ENCODE measurements around the gene CDK5RAP2.

The CDK5RAP2 gene

DNA sequence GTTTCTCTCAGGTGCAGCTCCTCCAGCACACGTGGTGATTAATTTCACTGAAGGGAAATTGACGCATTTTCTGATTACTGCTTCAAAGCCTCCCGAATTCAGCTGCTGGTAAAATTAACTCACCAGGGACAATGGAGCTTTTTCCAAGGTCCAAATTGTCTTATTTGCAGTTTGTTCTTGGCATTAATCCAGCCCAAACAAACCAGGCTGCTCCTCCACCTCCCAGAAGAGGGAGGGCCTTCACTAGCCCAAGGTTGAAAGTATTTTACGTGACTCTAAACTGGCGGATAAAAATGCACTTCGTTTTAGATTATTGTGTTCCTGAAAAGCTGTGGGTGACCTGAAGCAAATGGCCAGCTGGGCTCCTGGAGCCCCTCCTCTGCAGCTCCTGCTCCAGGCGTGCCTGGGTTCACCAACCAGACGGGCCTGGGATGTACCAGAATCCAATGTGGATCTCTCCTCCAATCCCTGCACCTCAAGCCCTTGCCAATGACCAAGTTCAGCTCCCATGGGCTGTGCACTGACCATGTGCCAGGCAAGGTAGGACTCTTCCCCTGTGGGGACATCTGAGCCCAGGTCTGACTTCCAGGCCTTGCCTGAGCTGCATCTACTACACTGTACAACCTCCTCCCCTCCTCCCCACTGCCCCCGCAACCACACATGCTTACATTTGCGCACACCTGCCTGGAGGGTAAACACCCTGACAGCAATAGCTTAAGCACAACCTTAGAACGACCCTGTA, 193.4 kb downstream of the CDK5RAP2 start:
- H3K9me3 Mint-ChIP-seq: no peaks in the 10 kb centered on the region
- peak overlapping the region; percentile 42 to 75 (median 71) for H3K27ac Mint-ChIP-seq
- no peaks in the 10 kb centered on the region for H3K27me3 Mint-ChIP-seq (ENCODE audit: low read depth)
- TF ChIP-seq, protein P1, sequence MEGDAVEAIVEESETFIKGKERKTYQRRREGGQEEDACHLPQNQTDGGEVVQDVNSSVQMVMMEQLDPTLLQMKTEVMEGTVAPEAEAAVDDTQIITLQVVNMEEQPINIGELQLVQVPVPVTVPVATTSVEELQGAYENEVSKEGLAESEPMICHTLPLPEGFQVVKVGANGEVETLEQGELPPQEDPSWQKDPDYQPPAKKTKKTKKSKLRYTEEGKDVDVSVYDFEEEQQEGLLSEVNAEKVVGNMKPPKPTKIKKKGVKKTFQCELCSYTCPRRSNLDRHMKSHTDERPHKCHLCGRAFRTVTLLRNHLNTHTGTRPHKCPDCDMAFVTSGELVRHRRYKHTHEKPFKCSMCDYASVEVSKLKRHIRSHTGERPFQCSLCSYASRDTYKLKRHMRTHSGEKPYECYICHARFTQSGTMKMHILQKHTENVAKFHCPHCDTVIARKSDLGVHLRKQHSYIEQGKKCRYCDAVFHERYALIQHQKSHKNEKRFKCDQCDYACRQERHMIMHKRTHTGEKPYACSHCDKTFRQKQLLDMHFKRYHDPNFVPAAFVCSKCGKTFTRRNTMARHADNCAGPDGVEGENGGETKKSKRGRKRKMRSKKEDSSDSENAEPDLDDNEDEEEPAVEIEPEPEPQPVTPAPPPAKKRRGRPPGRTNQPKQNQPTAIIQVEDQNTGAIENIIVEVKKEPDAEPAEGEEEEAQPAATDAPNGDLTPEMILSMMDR (IDR thresholded peaks at IDR 0.05; ENCODE audit: unreplicated experiment in 3 of 3): no peak
- H3K36me3 Mint-ChIP-seq (ENCODE audit: low read depth): peaks cover 20% of the 10 kb centered on the region
- H3K4me1 Mint-ChIP-seq: peaks cover 21% of the 10 kb centered on the region
- H3K4me3 Mint-ChIP-seq: peak overlapping the region in 1 of 3 experiments; percentile 3

DNA sequence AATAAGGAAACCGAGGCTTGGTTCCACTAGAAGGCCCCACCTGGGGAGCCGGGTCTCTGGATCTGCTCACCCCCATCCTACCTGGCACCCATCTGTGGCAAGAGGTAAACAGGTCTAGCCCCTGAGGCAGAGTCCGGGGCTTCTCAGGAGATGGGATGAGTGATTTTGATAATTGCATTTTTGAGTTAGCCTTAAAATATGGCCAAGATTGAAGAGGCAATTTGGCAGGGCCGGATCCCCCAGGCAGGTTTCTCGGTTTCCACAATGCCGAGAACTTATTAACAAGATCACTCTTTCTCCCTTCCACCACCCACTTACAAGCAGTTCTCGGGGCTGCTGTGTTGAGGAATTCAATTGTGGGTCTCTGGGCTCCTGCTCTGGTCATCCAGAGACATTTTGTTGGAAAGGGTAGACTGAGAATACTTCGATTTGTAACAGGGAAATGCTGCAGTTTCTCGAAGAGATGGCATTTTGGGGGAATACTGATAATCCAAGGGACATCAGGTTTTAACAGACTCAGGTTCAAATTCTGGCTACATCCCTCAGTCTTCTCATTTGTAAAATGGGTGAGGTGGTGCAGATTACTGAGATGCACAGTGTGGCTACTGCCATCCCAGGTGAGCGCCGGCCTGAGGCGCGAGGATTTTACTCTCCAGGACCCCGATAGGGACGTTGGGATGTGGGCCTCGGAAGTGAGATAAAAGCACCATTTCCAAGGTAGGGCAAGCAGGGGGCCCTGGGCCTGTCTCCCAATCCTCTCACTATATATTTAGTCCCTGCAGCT, 194.2 kb downstream of the CDK5RAP2 start:
- Mint-ChIP-seq H3K4me3 (no peak overlapping the region), H3K36me3 (ENCODE audit: low read depth) (peaks cover 22% of the 10 kb centered on the region), H3K9me3 (no peaks in the 10 kb centered on the region), H3K4me1 (peaks cover 21% of the 10 kb centered on the region), H3K27ac (peak overlapping the region in 2 of 3 experiments; percentile 71 to 75), H3K27me3 (ENCODE audit: low read depth) (no peaks in the 10 kb centered on the region)
- TF ChIP-seq, protein P1 (IDR thresholded peaks at IDR 0.05; ENCODE audit: unreplicated experiment in 3 of 3): no peak

DNA sequence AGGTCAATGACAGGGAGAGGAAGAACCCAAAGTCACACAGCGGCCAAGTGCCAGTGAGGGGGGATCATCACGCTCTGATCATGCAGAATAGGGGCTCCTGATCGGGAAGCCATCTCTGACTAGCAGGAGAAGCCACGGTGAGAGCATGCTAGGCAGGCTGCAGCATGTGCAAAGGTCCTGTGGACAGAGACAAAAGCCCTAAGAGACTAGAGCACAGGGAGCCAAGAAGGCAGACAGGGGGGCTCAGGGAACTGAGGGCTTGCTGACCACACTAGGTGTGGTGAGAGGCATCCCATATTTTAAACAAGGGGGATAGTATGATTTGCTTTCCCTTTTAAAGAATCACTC, 195.1 kb downstream of the CDK5RAP2 start:
- peak overlapping the region in 2 of 3 experiments; percentile 21 to 47 for H3K27ac Mint-ChIP-seq
- H3K4me3 Mint-ChIP-seq: no peak overlapping the region

DNA sequence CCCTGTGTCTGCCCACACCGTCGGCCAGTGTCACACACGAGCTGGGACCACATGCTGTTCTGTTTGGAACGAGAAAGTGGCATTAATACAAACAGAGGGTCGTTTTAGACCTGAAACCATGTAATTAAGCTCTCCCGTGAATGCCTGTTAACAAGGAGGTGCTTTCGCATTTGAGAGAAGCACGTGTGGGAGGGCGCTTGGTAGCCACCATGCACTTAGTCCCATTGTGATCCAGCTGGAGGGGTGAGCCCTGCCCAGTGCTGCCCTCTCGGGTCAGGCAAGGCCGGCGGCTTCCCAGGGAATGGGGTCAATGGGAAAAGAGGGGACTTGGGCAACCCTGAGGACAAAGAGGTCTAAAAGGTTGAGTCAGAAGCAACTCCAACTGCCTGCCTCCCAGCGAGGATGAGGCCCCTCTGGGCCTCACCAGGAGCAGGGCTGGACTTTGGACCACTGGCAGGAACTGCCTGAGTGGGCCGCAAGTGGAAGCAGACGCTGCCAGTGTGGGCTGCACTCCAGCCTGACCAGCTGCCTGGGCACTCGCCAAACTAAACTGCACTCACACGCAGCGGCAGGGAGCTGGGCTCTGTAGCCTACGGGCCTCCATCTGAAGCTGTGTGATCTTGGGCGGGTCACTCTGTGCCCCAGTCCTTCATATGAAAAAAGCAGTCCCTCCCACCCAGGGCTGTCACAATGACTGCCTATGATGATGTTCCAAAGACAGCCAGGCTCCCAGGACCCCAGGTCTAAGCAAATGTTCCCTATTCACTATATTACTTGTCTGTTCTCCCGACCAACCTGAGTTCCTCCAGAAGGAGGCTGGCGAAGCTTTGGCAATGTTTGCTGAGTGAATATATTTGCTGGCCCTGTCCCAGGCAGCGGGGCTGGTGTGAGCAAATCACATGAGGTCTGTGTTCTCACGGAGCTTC, 195.7 kb downstream of the CDK5RAP2 start:
- H3K27me3 Mint-ChIP-seq (ENCODE audit: low read depth): no peaks in the 10 kb centered on the region
- H3K36me3 Mint-ChIP-seq (ENCODE audit: low read depth): peaks cover 25% of the 10 kb centered on the region
- TF ChIP-seq, protein P1 (IDR thresholded peaks at IDR 0.05; ENCODE audit: unreplicated experiment in 3 of 3): no peak
- no peak overlapping the region for H3K4me3 Mint-ChIP-seq
- H3K4me1 Mint-ChIP-seq: peaks cover 21% of the 10 kb centered on the region
- H3K27ac Mint-ChIP-seq: peak overlapping the region in 2 of 3 experiments; percentile 44 to 75
- H3K9me3 Mint-ChIP-seq: peaks cover 5% of the 10 kb centered on the region

More for the DNA sequence above, 195.1 kb downstream of the CDK5RAP2 start:
- Mint-ChIP-seq H3K27me3 (ENCODE audit: low read depth) (no peaks in the 10 kb centered on the region), H3K36me3 (ENCODE audit: low read depth) (peaks cover 28% of the 10 kb centered on the region), H3K4me1 (peaks cover 21% of the 10 kb centered on the region), H3K9me3 (peaks cover 5% of the 10 kb centered on the region)
- TF ChIP-seq, protein P1 (IDR thresholded peaks at IDR 0.05; ENCODE audit: unreplicated experiment in 3 of 3): no peak

DNA sequence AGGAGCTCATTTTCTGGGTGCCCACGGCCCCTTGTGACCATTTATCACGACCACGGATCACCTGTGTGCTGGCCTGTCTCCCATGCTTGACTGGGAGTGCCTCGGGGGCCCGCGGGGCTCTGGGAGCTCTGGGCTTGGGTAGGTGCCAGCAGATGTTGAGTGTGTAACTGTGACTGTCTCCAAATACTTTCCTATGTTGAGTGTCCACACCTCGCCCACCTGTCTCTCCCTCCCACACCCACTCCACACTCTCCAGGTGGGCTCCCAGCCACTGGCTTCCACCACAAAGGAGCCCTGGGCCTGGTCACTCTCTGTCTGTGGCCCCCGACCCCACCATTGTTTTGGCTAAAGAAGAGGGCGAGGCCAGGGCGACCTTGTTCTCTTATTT, 196.4 kb downstream of the CDK5RAP2 start:
- Mint-ChIP-seq H3K36me3 (ENCODE audit: low read depth) (peaks cover 23% of the 10 kb centered on the region), H3K4me3 (no peak overlapping the region), H3K9me3 (peaks cover 8% of the 10 kb centered on the region), H3K27me3 (ENCODE audit: low read depth) (no peaks in the 10 kb centered on the region), H3K27ac (peak overlapping the region in 2 of 3 experiments; percentile 44 to 75), H3K4me1 (peaks cover 21% of the 10 kb centered on the region)
- TF ChIP-seq, protein P1 (IDR thresholded peaks at IDR 0.05; ENCODE audit: unreplicated experiment in 3 of 3): no peak

Measured in nephron (organoid).